HepG2 (cell line): ENCODE data around the gene MYO1B. TPM values are rescaled to one million over a fixed set of nuclear protein-coding genes. Genes with fewer than 3 reads are reported as not detected.

Source experiments
- BCL6 ChIP-seq: IDR thresholded peaks from 2 replicates; pipeline ENCODE4 v1.6.1; 2016; ENCODE audit warnings: missing genetic modification reagents, missing compliant biosample characterization
- GTF3A ChIP-seq: sonication (generic); formaldehyde crosslinking; conservative IDR thresholded peaks from 2 replicates; pipeline ENCODE4 v1.4.0; 2020; ENCODE audit warnings: mild to moderate bottlenecking, missing genetic modification reagents
- MLXIP ChIP-seq: sonication (generic); formaldehyde crosslinking; IDR thresholded peaks from 2 replicates; pipeline ENCODE4 v1.9.0; 2021; ENCODE audit warnings: missing genetic modification reagents, borderline replicate concordance
- MYPOP ChIP-seq: sonication (generic); formaldehyde crosslinking; IDR thresholded peaks from 2 replicates; pipeline ENCODE4 v1.8.1; 2023; ENCODE audit warnings: mild to moderate bottlenecking, moderate library complexity, missing genetic modification reagents
- PLSCR1 ChIP-seq: sonication (generic); formaldehyde crosslinking; IDR thresholded peaks from 2 replicates; pipeline ENCODE4 v1.5.0; 2020; ENCODE audit warnings: missing genetic modification reagents, mild to moderate bottlenecking, borderline replicate concordance
- RARA ChIP-seq: IDR thresholded peaks from 2 replicates; pipeline ENCODE4 v1.6.1; 2016; ENCODE audit warnings: missing genetic modification reagents, missing compliant biosample characterization
- RFXANK ChIP-seq: IDR thresholded peaks from 2 replicates; pipeline ENCODE4 v1.6.1; 2016
- ZGPAT ChIP-seq: IDR thresholded peaks from 2 replicates; pipeline ENCODE4 v1.6.1; 2016; ENCODE audit warnings: mild to moderate bottlenecking
- ZNF121 ChIP-seq: sonication (generic); formaldehyde crosslinking; IDR thresholded peaks from 2 replicates; pipeline ENCODE4 v1.5.0; 2020; ENCODE audit warnings: mild to moderate bottlenecking, missing genetic modification reagents
- ZNF430 ChIP-seq: sonication (generic); formaldehyde crosslinking; IDR thresholded peaks from 2 replicates; pipeline ENCODE4 v1.9.0; 2021; ENCODE audit warnings: mild to moderate bottlenecking, missing genetic modification reagents
- ZNF513 ChIP-seq: sonication (generic); formaldehyde crosslinking; conservative IDR thresholded peaks from 2 replicates; pipeline ENCODE4 v1.5.0; 2020; ENCODE audit warnings: missing genetic modification reagents
- ZNF557 ChIP-seq: sonication (generic); formaldehyde crosslinking; IDR thresholded peaks from 2 replicates; pipeline ENCODE4 v1.4.0; 2020; ENCODE audit warnings: missing genetic modification reagents
- ZNF574 ChIP-seq: sonication (generic); formaldehyde crosslinking; IDR thresholded peaks from 2 replicates; pipeline ENCODE4 v1.4.0; 2020; ENCODE audit warnings: missing genetic modification reagents
- ZNF614 ChIP-seq: IDR thresholded peaks from 2 replicates; pipeline ENCODE4 v1.6.1; 2018; ENCODE audit warnings: missing biosample characterization, missing genetic modification reagents, inconsistent platforms, borderline replicate concordance
- ZNF788 ChIP-seq: sonication (generic); formaldehyde crosslinking; IDR thresholded peaks from 2 replicates; pipeline ENCODE4 v1.5.0; 2020; ENCODE audit warnings: mild to moderate bottlenecking, missing genetic modification reagents, borderline replicate concordance
- polyA plus RNA-seq, 8 experiments: library from polyadenylated mRNA; depleted of rRNA in 3 of 8; stranded (reverse) in 7 of 8; unstranded in 1 of 8; fragments of >200 nt; fragmentation: Illumina TruSeq in 4 of 8; extraction: Trizol in 4 of 8; gene quantifications; 2 replicates each; pipeline versions ENCODE4 v1.2.1 to v1.2.3, GENCODE V29; 2011 to 2016; ENCODE audit warnings: low read depth in 4 of 8, missing spikeins in 1 of 8, mixed read lengths in 1 of 8; ENCODE audit not compliant: insufficient read depth in 1 of 8
- total RNA-seq, 5 experiments: library from RNA; depleted of rRNA; stranded (reverse); fragments of >200 nt; fragmentation: Illumina TruSeq; extraction: Trizol; gene quantifications; 2 replicates each; pipeline ENCODE4 v1.2.3, GENCODE V29; 2016; ENCODE audit warnings: low read depth in 1 of 5

MYO1B gene
- total and polyA plus RNA-seq, 2 of the 13 experiments (the other 11 are each of a cell fraction or from before 2014, with no cell fraction given): 36.9 to 89.8 TPM

GRCh38 chr2:191379375-191379774, 134.2 kb downstream of the MYO1B start (continued):
- no peak for TF ChIP-seq ZNF513 (CRISPR knock-in tag)
- no peak for TF ChIP-seq ZNF788 (CRISPR knock-in tag)
- TF ChIP-seq ZNF557 (CRISPR knock-in tag): no peak
- TF ChIP-seq RARA (CRISPR knock-in tag): peak; percentile 37; the same call in 1 of the 2 replicates
- peak; percentile 32; the same call in 1 of the 2 replicates for TF ChIP-seq ZGPAT (CRISPR knock-in tag)
- 0 out of 2 replicates have a peak, but pooled peaks have one; percentile 16 for TF ChIP-seq BCL6 (CRISPR knock-in tag)
- TF ChIP-seq ZNF430 (CRISPR knock-in tag): no peak
- TF ChIP-seq ZNF574 (CRISPR knock-in tag): no peak
- no peak for TF ChIP-seq RFXANK (CRISPR knock-in tag)
- TF ChIP-seq ZNF121 (CRISPR knock-in tag): 0 out of 2 replicates have a peak, but pooled peaks have one; percentile 34
- TF ChIP-seq GTF3A (CRISPR knock-in tag): no peak
- TF ChIP-seq ZNF614: 0 out of 2 replicates have a peak, but pooled peaks have one; percentile 12
- TF ChIP-seq MYPOP (CRISPR knock-in tag): no peak
- TF ChIP-seq MLXIP: no peak
- TF ChIP-seq PLSCR1 (CRISPR knock-in tag): no peak
